DND-41 (cell line): ENCODE results near the gene TNNI3K.

Source experiments
- ATAC-seq: fragments of 200-7000 bp; cut with Tn5 transposase; 3 replicates; pipeline ENCODE4 v1.9.1; 2021; ENCODE audit warnings: low read depth; ENCODE audit not compliant: insufficient read depth
- DNase-seq: peaks from one replicate; pipeline ENCODE4 v3.0.0-alpha.2; 2020
- H2AFZ ChIP-seq: 2 replicates; pipeline ENCODE4 v1.6.0; 2012; ENCODE audit warnings: low read depth, low read length
- H3K27ac ChIP-seq: 2 replicates; pipeline ENCODE4 v1.5.1; 2012; ENCODE audit warnings: low read length, inconsistent platforms
- H3K27me3 ChIP-seq: fragments of 200-600 bp; sonication (generic); 2 replicates; pipeline ENCODE4 v1.6.0; 2012; ENCODE audit warnings: low read length, mild to moderate bottlenecking, inconsistent platforms; ENCODE audit not compliant: insufficient read depth, poor library complexity
- H3K36me3 ChIP-seq: 2 replicates; pipeline ENCODE4 v1.5.1; 2012; ENCODE audit warnings: low read length, inconsistent platforms; ENCODE audit not compliant: insufficient read depth
- H3K4me1 ChIP-seq: 2 replicates; pipeline ENCODE4 v1.5.1; 2012; ENCODE audit warnings: mild to moderate bottlenecking, low read length; ENCODE audit not compliant: insufficient read depth
- H3K4me2 ChIP-seq: 2 replicates; pipeline ENCODE4 v1.6.0; 2012; ENCODE audit warnings: mild to moderate bottlenecking, moderate library complexity, low read length, inconsistent platforms; ENCODE audit not compliant: insufficient read depth
- H3K4me3 ChIP-seq, 2 experiments: fragments of 200-600 bp in 1 of 2; shearing (Covaris generic) in 1 of 2; 2 replicates each; pipeline ENCODE4 v1.5.1; 2012 to 2016; ENCODE audit warnings: inconsistent platforms in 2 of 2, low read length in 2 of 2, mild to moderate bottlenecking in 2 of 2, low read depth in 1 of 2, moderate library complexity in 1 of 2
- H3K79me2 ChIP-seq: 2 replicates; pipeline ENCODE4 v1.6.0; 2012; ENCODE audit warnings: low read length, inconsistent platforms; ENCODE audit not compliant: insufficient read depth
- H3K9ac ChIP-seq: 2 replicates; pipeline ENCODE4 v1.6.0; 2012; ENCODE audit warnings: low read depth, mild to moderate bottlenecking, inconsistent platforms, low read length, moderate library complexity
- H3K9me3 ChIP-seq: 2 replicates; pipeline ENCODE4 v1.5.1; 2012; ENCODE audit warnings: low read length, moderate library complexity, mild to moderate bottlenecking, inconsistent platforms; ENCODE audit not compliant: insufficient read depth, severe bottlenecking
- H4K20me1 ChIP-seq: 2 replicates; pipeline ENCODE4 v1.6.0; 2012; ENCODE audit warnings: low read length; ENCODE audit not compliant: insufficient read depth
- CTCF ChIP-seq: IDR thresholded peaks from 2 replicates; pipeline ENCODE4 v1.5.1; 2012; ENCODE audit warnings: borderline replicate concordance, low read length, moderate library complexity, mild to moderate bottlenecking; ENCODE audit not compliant: poor library complexity, severe bottlenecking; ENCODE audit errors: extremely low read depth
- EZH2 ChIP-seq: IDR thresholded peaks from 3 replicates; pipeline ENCODE4 v1.6.1; 2012; ENCODE audit warnings: borderline replicate concordance, low read depth, mild to moderate bottlenecking, moderate library complexity, low read length, inconsistent platforms; ENCODE audit not compliant: severe bottlenecking

The TNNI3K gene

GRCh38 chr1:74504125-74504932 is 269.1 kb downstream of the TNNI3K start:
- ATAC-seq: peak; percentile 89
- TF ChIP-seq EZH2 (no peak), CTCF (peak; percentile 83)
- Histone ChIP-seq H4K20me1 (no peaks in the 10 kb centered on the region), H3K9me3 (no peaks in the 10 kb centered on the region), H3K36me3 (no peaks in the 10 kb centered on the region), H3K27ac (no peak overlapping the region), H2AFZ (no peak overlapping the region), H3K79me2 (no peaks in the 10 kb centered on the region), H3K4me3 (no peak overlapping the region), H3K4me2 (no peak overlapping the region), H3K4me1 (no peaks in the 10 kb centered on the region), H3K27me3 (no peaks in the 10 kb centered on the region), H3K9ac (no peak overlapping the region)
- DNase-seq: peak; percentile 61

- Histone ChIP-seq H3K79me2 (no peaks in the 10 kb centered on the region), H3K4me1 (no peaks in the 10 kb centered on the region), H3K27ac (no peak overlapping the region), H3K9me3 (no peaks in the 10 kb centered on the region), H3K4me2 (no peak overlapping the region), H3K9ac (no peak overlapping the region), H3K27me3 (no peaks in the 10 kb centered on the region), H3K36me3 (no peaks in the 10 kb centered on the region), H2AFZ (no peak overlapping the region), H3K4me3 (no peak overlapping the region), H4K20me1 (no peaks in the 10 kb centered on the region)
- no peak for ATAC-seq
- TF ChIP-seq EZH2: no peak
- TF ChIP-seq CTCF: no peak
- no peak for DNase-seq
Measured at GRCh38 chr1:74504933-74505512, 269.8 kb downstream of the TNNI3K start.

- ATAC-seq (no peak), DNase-seq (no peak)
- Histone ChIP-seq H3K9me3 (no peaks in the 10 kb centered on the region), H3K36me3 (no peaks in the 10 kb centered on the region), H2AFZ (no peak overlapping the region), H3K27me3 (no peaks in the 10 kb centered on the region), H4K20me1 (no peaks in the 10 kb centered on the region), H3K9ac (no peak overlapping the region), H3K4me2 (no peak overlapping the region), H3K27ac (no peak overlapping the region), H3K4me1 (no peaks in the 10 kb centered on the region), H3K79me2 (no peaks in the 10 kb centered on the region), H3K4me3 (no peak overlapping the region)
- TF ChIP-seq EZH2 (no peak), CTCF (no peak)
Measured at GRCh38 chr1:74505928-74506710, 270.9 kb downstream of the TNNI3K start.
